Mesendoderm (in vitro differentiated cells): ENCODE results near the gene AP5Z1.

Experiments used
- DNase-seq: peaks from one replicate; pipeline ENCODE4 v3.0.0; 2013
- H2AK5ac ChIP-seq: 2 replicates; pipeline ENCODE4 v1.6.1; 2013; ENCODE audit warnings: low read length, inconsistent platforms
- H2BK120ac ChIP-seq: 2 replicates; pipeline ENCODE4 v1.6.1; 2013; ENCODE audit warnings: low read depth, mild to moderate bottlenecking, low read length, moderate library complexity, mixed read lengths
- H2BK15ac ChIP-seq: replicated peaks from 2 replicates; pipeline ENCODE4 v1.6.1; 2013; ENCODE audit warnings: low read depth, mild to moderate bottlenecking, moderate library complexity
- H2BK5ac ChIP-seq: 2 replicates; pipeline ENCODE4 v1.6.1; 2013; ENCODE audit warnings: low read length, inconsistent platforms
- H3K18ac ChIP-seq: 2 replicates; pipeline ENCODE4 v1.6.1; 2013; ENCODE audit warnings: mild to moderate bottlenecking, low read length, mixed read lengths
- H3K23ac ChIP-seq: one replicate; pipeline ENCODE4 v1.6.1; 2013; ENCODE audit warnings: low read length
- H3K27ac ChIP-seq: 2 replicates; pipeline ENCODE4 v1.5.1; 2013; ENCODE audit warnings: low read depth, mild to moderate bottlenecking, inconsistent platforms, low read length, moderate library complexity
- H3K27me3 ChIP-seq: 2 replicates; pipeline ENCODE4 v1.6.1; 2013; ENCODE audit warnings: low read length, control low read depth, mild to moderate bottlenecking, inconsistent platforms; ENCODE audit not compliant: insufficient read depth, poor library complexity
- H3K36me3 ChIP-seq: 2 replicates; pipeline ENCODE4 v1.6.1; 2013; ENCODE audit warnings: low read length, inconsistent platforms; ENCODE audit not compliant: control insufficient read depth, insufficient read depth
- H3K4ac ChIP-seq: one replicate; pipeline ENCODE4 v1.6.1; 2013; ENCODE audit warnings: low read depth, mild to moderate bottlenecking, low read length, moderate library complexity
- H3K4me1 ChIP-seq: 2 replicates; pipeline ENCODE4 v1.6.1; 2013; ENCODE audit warnings: low read depth, low read length, inconsistent platforms; ENCODE audit not compliant: control insufficient read depth
- H3K4me2 ChIP-seq: 2 replicates; pipeline ENCODE4 v1.6.1; 2013; ENCODE audit warnings: low read length
- H3K4me3 ChIP-seq: 2 replicates; pipeline ENCODE4 v1.5.1; 2013; ENCODE audit warnings: mild to moderate bottlenecking, low read length
- H3K56ac ChIP-seq: one replicate; pipeline ENCODE4 v1.6.1; 2013; ENCODE audit warnings: low read length
- H3K79me1 ChIP-seq: 2 replicates; pipeline ENCODE4 v1.6.1; 2013; ENCODE audit warnings: low read length, inconsistent platforms
- H3K79me2 ChIP-seq: 2 replicates; pipeline ENCODE4 v1.6.1; 2013; ENCODE audit warnings: mild to moderate bottlenecking, low read length; ENCODE audit not compliant: control insufficient read depth, insufficient read depth
- H3K9ac ChIP-seq: 2 replicates; pipeline ENCODE4 v1.6.1; 2013; ENCODE audit warnings: low read length, inconsistent platforms
- H4K5ac ChIP-seq: one replicate; pipeline ENCODE4 v1.6.1; 2013; ENCODE audit warnings: low read length
- H4K8ac ChIP-seq: one replicate; pipeline ENCODE4 v1.6.1; 2013; ENCODE audit warnings: low read depth, mild to moderate bottlenecking, control low read depth, low read length, moderate library complexity
- WGBS: extraction: QIAGEN DNeasy Blood & Tissue Kit; methylation state at CpG from one replicate; pipeline ENCODE4 v1.1.7; 2013; ENCODE audit warnings: low lambda C conversion rate, missing lambda C conversion rate; ENCODE audit not compliant: insufficient coverage; ENCODE audit errors: extremely low coverage; 5-methylcytosine and 5-hydroxymethylcytosine counted together

The AP5Z1 gene

GRCh38 chr7:4805984-4806300 lies 30.5 kb downstream of the AP5Z1 start:
- no peak overlapping the region for H2BK15ac ChIP-seq
- H3K23ac ChIP-seq: no peak overlapping the region
- no peak overlapping the region for H3K56ac ChIP-seq
- H4K8ac ChIP-seq: no peak overlapping the region
- H4K5ac ChIP-seq: no peak overlapping the region
- no peak for DNase-seq
- no peak overlapping the region for H3K4me3 ChIP-seq
- WGBS: no CpG with 5 or more reads among the region's 8 CpGs
- no peak overlapping the region for H2AK5ac ChIP-seq
- H3K36me3 ChIP-seq: no peaks in the 10 kb centered on the region
- no peaks in the 10 kb centered on the region for H3K4me1 ChIP-seq
- no peak overlapping the region for H3K4ac ChIP-seq
- H3K9ac ChIP-seq: no peak overlapping the region
- H2BK5ac ChIP-seq: no peak overlapping the region
- no peak overlapping the region for H3K4me2 ChIP-seq
- no peak overlapping the region for H3K27ac ChIP-seq
- no peak overlapping the region for H3K18ac ChIP-seq
- no peak overlapping the region for H2BK120ac ChIP-seq
- H3K79me2 ChIP-seq: no peaks in the 10 kb centered on the region
- no peaks in the 10 kb centered on the region for H3K27me3 ChIP-seq
- H3K79me1 ChIP-seq: no peaks in the 10 kb centered on the region

GRCh38 chr7:4806983-4807597 lies 31.7 kb downstream of the AP5Z1 start:
- no peak overlapping the region for H3K56ac ChIP-seq
- H3K4me3 ChIP-seq: no peak overlapping the region
- no CpG with 5 or more reads among the region's 17 CpGs for WGBS
- no peak overlapping the region for H2AK5ac ChIP-seq
- no peak overlapping the region for H3K9ac ChIP-seq
- H2BK5ac ChIP-seq: no peak overlapping the region
- no peak overlapping the region for H3K27ac ChIP-seq
- H3K23ac ChIP-seq: no peak overlapping the region
- no peaks in the 10 kb centered on the region for H3K79me1 ChIP-seq
- no peak for DNase-seq
- no peak overlapping the region for H2BK15ac ChIP-seq
- H4K8ac ChIP-seq: no peak overlapping the region
- no peak overlapping the region for H3K4ac ChIP-seq
- H3K4me1 ChIP-seq: no peaks in the 10 kb centered on the region
- H3K4me2 ChIP-seq: no peak overlapping the region
- no peaks in the 10 kb centered on the region for H3K27me3 ChIP-seq
- H3K79me2 ChIP-seq: no peaks in the 10 kb centered on the region
- H3K36me3 ChIP-seq: no peaks in the 10 kb centered on the region
- no peak overlapping the region for H4K5ac ChIP-seq
- H2BK120ac ChIP-seq: no peak overlapping the region
- no peak overlapping the region for H3K18ac ChIP-seq

DNA sequence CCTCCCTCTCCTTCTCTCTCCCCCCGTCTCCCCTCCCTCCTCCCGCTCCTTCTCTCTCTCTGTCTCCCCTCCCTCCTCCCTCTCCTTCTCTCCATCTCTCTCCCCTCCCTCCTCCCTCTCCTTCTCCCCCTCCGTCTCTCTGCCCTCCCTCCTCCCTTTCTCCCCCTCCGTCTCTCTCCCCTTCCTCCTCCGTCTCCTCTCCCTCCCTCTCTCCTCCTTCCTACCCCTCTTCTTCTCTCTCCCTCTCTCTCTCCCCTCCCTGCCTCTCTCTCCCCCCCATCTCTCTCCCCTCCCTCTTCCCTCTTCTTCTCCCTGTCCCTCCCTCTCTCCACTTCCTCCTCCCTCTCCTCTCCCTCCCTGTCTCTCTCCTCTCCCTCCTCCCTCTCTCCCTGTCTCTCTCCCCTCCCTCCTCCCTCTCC lies 32.2 kb downstream of the AP5Z1 start:
- Histone ChIP-seq H2BK120ac (no peak overlapping the region), H3K56ac (no peak overlapping the region), H3K18ac (no peak overlapping the region), H4K5ac (no peak overlapping the region), H3K36me3 (no peaks in the 10 kb centered on the region), H3K27ac (no peak overlapping the region), H3K9ac (no peak overlapping the region), H3K4me3 (no peak overlapping the region), H2BK15ac (no peak overlapping the region), H3K4me1 (no peaks in the 10 kb centered on the region), H3K4me2 (no peak overlapping the region), H3K27me3 (no peaks in the 10 kb centered on the region), H2BK5ac (no peak overlapping the region), H3K4ac (no peak overlapping the region), H3K23ac (no peak overlapping the region), H3K79me2 (no peaks in the 10 kb centered on the region), H4K8ac (no peak overlapping the region), H3K79me1 (no peaks in the 10 kb centered on the region), H2AK5ac (no peak overlapping the region)
- DNase-seq: peak; percentile 27
- no CpG with 5 or more reads among the region's 5 CpGs for WGBS

DNA sequence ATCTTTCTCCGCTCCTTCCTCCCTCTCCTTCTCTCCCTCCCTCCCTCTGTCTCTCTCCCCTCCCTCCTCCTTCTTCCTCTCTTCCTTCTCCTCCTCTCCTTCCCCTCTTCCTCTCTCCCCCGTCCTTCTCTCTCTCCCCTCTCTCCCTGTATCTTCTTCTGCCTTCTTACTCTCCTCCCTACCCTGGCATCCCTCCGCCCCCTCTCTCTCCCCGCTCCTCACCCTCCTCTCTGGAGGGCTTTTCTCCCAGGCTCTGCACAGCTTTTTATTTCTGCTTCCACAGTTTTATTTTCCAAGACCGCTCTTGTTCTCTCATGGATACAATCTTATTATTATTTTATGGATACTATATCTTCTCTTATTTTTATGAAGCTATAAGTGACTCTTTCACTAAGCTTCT lies 32.6 kb downstream of the AP5Z1 start:
- Histone ChIP-seq H4K5ac (no peak overlapping the region), H3K4me3 (no peak overlapping the region), H2BK15ac (no peak overlapping the region), H3K4ac (no peak overlapping the region), H3K36me3 (no peaks in the 10 kb centered on the region), H4K8ac (no peak overlapping the region), H3K27me3 (no peaks in the 10 kb centered on the region), H2BK120ac (no peak overlapping the region), H3K56ac (no peak overlapping the region), H3K4me1 (no peaks in the 10 kb centered on the region), H2AK5ac (no peak overlapping the region), H3K79me2 (no peaks in the 10 kb centered on the region), H3K23ac (no peak overlapping the region), H3K4me2 (no peak overlapping the region), H3K18ac (no peak overlapping the region), H3K27ac (no peak overlapping the region), H2BK5ac (no peak overlapping the region), H3K79me1 (no peaks in the 10 kb centered on the region), H3K9ac (no peak overlapping the region)
- no CpG with 5 or more reads among the region's 5 CpGs for WGBS
- no peak for DNase-seq

GRCh38 chr7:4808565-4808964 lies 33.1 kb downstream of the AP5Z1 start:
- Histone ChIP-seq H3K18ac (no peak overlapping the region), H3K79me2 (no peaks in the 10 kb centered on the region), H3K56ac (no peak overlapping the region), H3K9ac (no peak overlapping the region), H2AK5ac (no peak overlapping the region), H2BK15ac (no peak overlapping the region), H2BK5ac (no peak overlapping the region), H4K5ac (no peak overlapping the region), H3K36me3 (no peaks in the 10 kb centered on the region), H3K4ac (no peak overlapping the region), H4K8ac (no peak overlapping the region), H3K27ac (no peak overlapping the region), H3K27me3 (no peaks in the 10 kb centered on the region), H3K4me1 (no peaks in the 10 kb centered on the region), H2BK120ac (no peak overlapping the region), H3K23ac (no peak overlapping the region), H3K79me1 (no peaks in the 10 kb centered on the region), H3K4me3 (no peak overlapping the region), H3K4me2 (no peak overlapping the region)
- WGBS: no CpG with 5 or more reads among the region's 37 CpGs
- DNase-seq: no peak

GRCh38 chr7:4809091-4809591 lies 33.7 kb downstream of the AP5Z1 start:
- Histone ChIP-seq H3K36me3 (no peaks in the 10 kb centered on the region), H3K4me3 (no peak overlapping the region), H3K18ac (no peak overlapping the region), H2BK15ac (no peak overlapping the region), H3K9ac (no peak overlapping the region), H3K79me2 (no peaks in the 10 kb centered on the region), H3K79me1 (no peaks in the 10 kb centered on the region), H4K8ac (no peak overlapping the region), H3K23ac (no peak overlapping the region), H2BK120ac (no peak overlapping the region), H3K27ac (no peak overlapping the region), H3K56ac (peak overlapping the region; percentile 56), H3K4me2 (peak overlapping the region; percentile 27), H3K4me1 (no peaks in the 10 kb centered on the region), H2BK5ac (no peak overlapping the region), H2AK5ac (no peak overlapping the region), H4K5ac (no peak overlapping the region), H3K4ac (no peak overlapping the region), H3K27me3 (no peaks in the 10 kb centered on the region)
- DNase-seq: no peak
- WGBS: no CpG with 5 or more reads among the region's 38 CpGs
